Peyer's patch (tissue), 4 donors: Measurements from ENCODE around the gene PRPF40A. TPM values are rescaled to one million over a fixed set of nuclear protein-coding genes. Genes with fewer than 3 reads are reported as not detected.

Experiments
- DNase-seq, 3 donors: peaks; one replicate each; pipeline ENCODE4 v3.0.0-alpha.2; 2017 to 2019
- H3K27ac ChIP-seq, 4 donors: fragments of 200-600 bp; sonication (generic); one replicate each; pipeline ENCODE4 v1.5.1; 2016 to 2019
- H3K27me3 ChIP-seq, 2 donors: fragments of 200-600 bp; sonication (generic); one replicate each; pipeline ENCODE4 v1.5.1; 2019
- H3K36me3 ChIP-seq, 3 donors: fragments of 200-600 bp; sonication (generic); one replicate each; pipeline ENCODE4 v1.5.1; 2016 to 2019
- H3K4me1 ChIP-seq, 4 donors: fragments of 200-600 bp; sonication (generic); one replicate each; pipeline ENCODE4 v1.5.1; 2016 to 2019
- H3K4me3 ChIP-seq, 4 donors: fragments of 200-600 bp; sonication (generic); 1 replicate in 3 of 4; 2 replicates in 1 of 4; pipeline ENCODE4 v1.5.1; 2016 to 2019; ENCODE audit warnings: mild to moderate bottlenecking in 1 of 4
- H3K9me3 ChIP-seq, 4 donors: fragments of 200-600 bp; sonication (generic); one replicate each; pipeline ENCODE4 v1.5.1; 2016 to 2019; ENCODE audit warnings: mild to moderate bottlenecking in 1 of 4
- POLR2A ChIP-seq, 2 donors: fragments of 450-650 bp; IDR thresholded peaks; one replicate each; pipeline ENCODE4 v1.5.1; 2017; ENCODE audit warnings: antibody characterized with exemption in 2 of 2, mild to moderate bottlenecking in 2 of 2, moderate library complexity in 2 of 2
- total RNA-seq, 4 donors: library from RNA; depleted of rRNA; stranded (reverse); fragments of >200 nt; gene quantifications; one replicate each; pipeline ENCODE4 v1.1.0, GENCODE V29; 2016
- TF ChIP-seq, protein P1 (sequence below), 6 experiments: fragments of 450-650 bp in 4 of 6; fragments of 200-600 bp in 2 of 6; sonication (generic) in 1 of 6; IDR thresholded peaks; one replicate each; pipeline ENCODE4 v1.5.1; 2017 to 2019; ENCODE audit warnings: antibody characterized with exemption in 6 of 6, mild to moderate bottlenecking in 3 of 6, moderate library complexity in 1 of 6

Gene PRPF40A
- total RNA-seq, 4 donors from 2014 or later, result 86.6 to 112 (median 97.1) TPM

DNA sequence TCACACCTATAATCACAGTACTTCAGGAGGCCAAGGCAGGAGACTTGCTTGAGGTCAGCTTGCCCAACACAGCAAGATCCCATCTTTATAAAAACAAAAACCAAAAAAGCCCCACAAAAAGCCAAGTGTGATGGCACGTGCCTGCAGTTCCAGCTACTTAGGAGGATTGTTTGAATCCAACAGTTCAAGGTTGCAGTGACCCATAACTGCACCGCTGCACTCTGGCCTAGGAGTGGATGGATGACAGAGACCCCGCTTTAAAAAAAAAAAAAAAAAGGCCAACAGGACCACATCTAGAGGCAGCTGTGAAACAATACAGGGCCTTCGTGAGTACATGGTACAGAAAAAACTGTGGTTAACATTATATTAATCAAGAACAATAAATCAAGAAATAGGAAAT, 56.2 kb downstream of the PRPF40A start:
- no peak overlapping the region for H3K4me3 ChIP-seq
- peaks cover 0 to 100% (median 0%) of the 10 kb centered on the region in 3 donors for H3K36me3 ChIP-seq
- no peak for DNase-seq
- no peak overlapping the region for H3K27ac ChIP-seq
- no peaks in the 10 kb centered on the region for H3K27me3 ChIP-seq
- H3K9me3 ChIP-seq, result no peaks in the 10 kb centered on the region
- no peaks in the 10 kb centered on the region for H3K4me1 ChIP-seq
- TF ChIP-seq, protein P1, sequence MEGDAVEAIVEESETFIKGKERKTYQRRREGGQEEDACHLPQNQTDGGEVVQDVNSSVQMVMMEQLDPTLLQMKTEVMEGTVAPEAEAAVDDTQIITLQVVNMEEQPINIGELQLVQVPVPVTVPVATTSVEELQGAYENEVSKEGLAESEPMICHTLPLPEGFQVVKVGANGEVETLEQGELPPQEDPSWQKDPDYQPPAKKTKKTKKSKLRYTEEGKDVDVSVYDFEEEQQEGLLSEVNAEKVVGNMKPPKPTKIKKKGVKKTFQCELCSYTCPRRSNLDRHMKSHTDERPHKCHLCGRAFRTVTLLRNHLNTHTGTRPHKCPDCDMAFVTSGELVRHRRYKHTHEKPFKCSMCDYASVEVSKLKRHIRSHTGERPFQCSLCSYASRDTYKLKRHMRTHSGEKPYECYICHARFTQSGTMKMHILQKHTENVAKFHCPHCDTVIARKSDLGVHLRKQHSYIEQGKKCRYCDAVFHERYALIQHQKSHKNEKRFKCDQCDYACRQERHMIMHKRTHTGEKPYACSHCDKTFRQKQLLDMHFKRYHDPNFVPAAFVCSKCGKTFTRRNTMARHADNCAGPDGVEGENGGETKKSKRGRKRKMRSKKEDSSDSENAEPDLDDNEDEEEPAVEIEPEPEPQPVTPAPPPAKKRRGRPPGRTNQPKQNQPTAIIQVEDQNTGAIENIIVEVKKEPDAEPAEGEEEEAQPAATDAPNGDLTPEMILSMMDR (IDR thresholded peaks at IDR 0.05), result no peak
- no peak for TF ChIP-seq POLR2A (IDR thresholded peaks at IDR 0.05)

DNA sequence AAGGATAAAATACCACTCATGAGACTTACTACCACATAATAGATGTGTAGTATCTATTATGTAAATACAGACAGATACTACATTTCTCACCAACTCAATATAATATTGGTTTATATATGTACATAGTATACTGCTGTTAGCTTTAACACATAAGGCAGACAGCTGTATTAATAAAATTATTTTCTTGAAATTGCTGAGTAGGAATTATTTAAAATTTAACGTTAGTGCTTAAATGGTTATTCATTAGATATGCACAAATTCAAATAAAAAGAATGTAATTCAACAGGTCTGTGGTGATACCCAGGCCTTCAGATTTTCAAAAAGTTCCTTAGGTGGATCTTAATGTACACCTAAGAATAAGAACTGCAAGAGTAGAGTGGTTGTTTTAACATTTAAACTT, 59.0 kb downstream of the PRPF40A start:
- Histone ChIP-seq H3K4me1 (no peaks in the 10 kb centered on the region), H3K9me3 (no peaks in the 10 kb centered on the region), H3K36me3 (peaks cover 0 to 100% (median 0%) of the 10 kb centered on the region in 3 donors)

DNA sequence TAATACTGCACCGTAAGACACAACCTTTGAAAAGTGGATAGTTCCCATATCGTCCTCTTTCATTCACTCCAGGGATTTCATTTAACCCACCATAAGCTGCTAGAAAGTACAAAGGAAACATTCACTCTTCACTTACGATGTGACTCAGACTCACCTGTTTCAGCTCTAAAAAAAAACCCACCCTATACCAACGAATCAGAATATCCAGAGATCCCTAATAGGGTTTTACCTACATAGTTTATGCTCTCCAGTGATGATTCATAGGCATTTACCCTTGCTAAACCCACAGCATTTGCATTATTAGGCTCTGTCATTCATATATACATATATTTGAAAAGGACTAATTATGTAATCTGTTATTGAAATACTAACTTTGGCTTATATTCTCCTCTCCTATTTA, 60.2 kb downstream of the PRPF40A start:
- no peak for TF ChIP-seq POLR2A (IDR thresholded peaks at IDR 0.05)
- TF ChIP-seq, protein P1 (IDR thresholded peaks at IDR 0.05), result no peak
- Histone ChIP-seq H3K27ac (no peak overlapping the region), H3K4me1 (no peaks in the 10 kb centered on the region), H3K36me3 (peaks cover 0 to 96% (median 0%) of the 10 kb centered on the region in 3 donors), H3K4me3 (no peak overlapping the region), H3K27me3 (no peaks in the 10 kb centered on the region), H3K9me3 (no peaks in the 10 kb centered on the region)
- DNase-seq, result no peak

More for the DNA sequence above, 59.0 kb downstream of the PRPF40A start:
- no peak for DNase-seq
- Histone ChIP-seq H3K27me3 (no peaks in the 10 kb centered on the region), H3K27ac (no peak overlapping the region), H3K4me3 (no peak overlapping the region)
- no peak for TF ChIP-seq POLR2A (IDR thresholded peaks at IDR 0.05)
- TF ChIP-seq, protein P1 (IDR thresholded peaks at IDR 0.05), result no peak

DNA sequence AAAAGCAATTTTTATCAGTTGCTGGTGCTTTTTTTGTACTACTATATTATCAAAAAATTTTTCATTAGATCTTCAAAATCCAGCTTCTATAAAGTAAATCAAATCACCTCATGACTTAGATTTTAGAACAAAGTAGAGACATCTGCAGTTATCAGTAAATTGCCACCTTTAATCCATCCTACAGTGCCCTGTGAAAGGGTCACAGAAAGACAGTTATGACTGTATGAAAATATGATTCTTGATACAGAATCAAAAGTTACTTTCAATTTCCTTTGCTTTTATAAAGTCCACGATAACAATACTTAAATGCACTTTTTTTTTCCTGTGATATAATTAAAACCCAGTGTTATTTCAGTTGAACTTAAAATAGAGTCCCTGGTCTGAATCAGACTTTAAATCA, 61.4 kb downstream of the PRPF40A start:
- Histone ChIP-seq H3K36me3 (peaks cover 0 to 94% (median 0%) of the 10 kb centered on the region in 3 donors), H3K9me3 (no peaks in the 10 kb centered on the region), H3K4me1 (no peaks in the 10 kb centered on the region), H3K27me3 (no peaks in the 10 kb centered on the region), H3K27ac (no peak overlapping the region), H3K4me3 (no peak overlapping the region)
- DNase-seq, result no peak
- TF ChIP-seq, protein P1 (IDR thresholded peaks at IDR 0.05), result no peak
- TF ChIP-seq POLR2A (IDR thresholded peaks at IDR 0.05), result no peak

DNA sequence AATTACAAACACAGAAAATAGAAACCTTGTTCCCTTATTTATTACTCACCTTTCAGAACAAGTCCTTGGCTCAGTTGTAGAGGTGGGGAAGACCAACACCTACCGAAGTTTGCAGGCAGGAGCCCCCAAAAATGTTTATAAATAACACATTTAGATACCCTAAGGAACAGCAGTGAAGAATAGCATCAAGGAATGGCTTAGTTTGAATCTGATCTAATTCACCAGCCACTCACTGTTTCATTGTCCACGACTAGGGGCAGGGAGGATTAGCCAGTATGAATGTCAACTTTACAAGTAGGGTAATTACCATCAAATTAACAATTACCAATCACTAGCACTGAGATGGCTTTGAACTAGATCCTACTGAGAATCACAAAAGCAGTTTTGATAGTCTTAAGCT, 65.4 kb downstream of the PRPF40A start:
- TF ChIP-seq, protein P1 (IDR thresholded peaks at IDR 0.05), result no peak
- TF ChIP-seq POLR2A (IDR thresholded peaks at IDR 0.05), result no peak

More for the DNA sequence above, 65.4 kb downstream of the PRPF40A start:
- Histone ChIP-seq H3K4me3 (no peak overlapping the region), H3K27me3 (no peaks in the 10 kb centered on the region), H3K9me3 (no peaks in the 10 kb centered on the region), H3K27ac (no peak overlapping the region), H3K4me1 (peaks cover 0 to 8% (median 0%) of the 10 kb centered on the region in 4 donors), H3K36me3 (peaks cover 0 to 56% (median 0%) of the 10 kb centered on the region in 3 donors)
- no peak for DNase-seq
